A673 (cell line): ENCODE data around the gene TFB2M. TPM values are rescaled to one million over a fixed set of nuclear protein-coding genes. Genes with fewer than 3 reads are reported as not detected.

Source experiments
- BruUV-seq: library from RNA; stranded (reverse); fragments of 400-500 nt; replicated peaks from 2 replicates; lab custom pipeline; 2021; lab: Mats Ljungman, UMichigan
- CTCF ChIA-PET: fragments of 300-600 bp; sonication (Branson Sonifier 250); formaldehyde crosslinking; loops from one replicate; lab custom pipeline; 2022; ENCODE audit warnings: antibody characterized with exemption; lab: Charles Lee
- POLR2A ChIA-PET: fragments of 300-600 bp; sonication (Branson Sonifier 250); formaldehyde crosslinking; loops from one replicate; lab custom pipeline; 2022; ENCODE audit warnings: antibody characterized with exemption; ENCODE audit not compliant: low non-redundant PET; lab: Charles Lee
- DNase-seq: peaks from one replicate; pipeline ENCODE4 v3.0.0-alpha.2; 2015; ENCODE audit warnings: low spot score
- H3K27ac ChIP-seq: fragments of 200-600 bp; sonication (generic); 2 replicates; pipeline ENCODE4 v1.5.1; 2016; ENCODE audit warnings: mixed run types, low read depth, mild to moderate bottlenecking, mixed read lengths, antibody characterized with exemption, low read length; ENCODE audit not compliant: poor library complexity, severe bottlenecking
- H3K27me3 ChIP-seq: fragments of 200-600 bp; sonication (generic); replicated peaks from 2 replicates; pipeline ENCODE4 v1.6.1; 2017; ENCODE audit warnings: mixed run types, low read depth, mild to moderate bottlenecking, mixed read lengths, antibody characterized with exemption, low read length; ENCODE audit not compliant: insufficient read depth, poor library complexity
- H3K36me3 ChIP-seq: fragments of 200-600 bp; sonication (generic); 2 replicates; pipeline ENCODE4 v1.6.1; 2016; ENCODE audit warnings: mixed run types, mild to moderate bottlenecking, mixed read lengths, antibody characterized with exemption, low read length; ENCODE audit not compliant: insufficient read depth, poor library complexity, severe bottlenecking
- H3K4me1 ChIP-seq: fragments of 200-600 bp; sonication (generic); 2 replicates; pipeline ENCODE4 v1.6.1; 2017; ENCODE audit warnings: mixed run types, mild to moderate bottlenecking, mixed read lengths, antibody characterized with exemption, low read length; ENCODE audit not compliant: insufficient read depth, poor library complexity, severe bottlenecking
- H3K4me3 ChIP-seq: fragments of 200-600 bp; sonication (generic); 2 replicates; pipeline ENCODE4 v1.5.1; 2016; ENCODE audit warnings: low read depth, mixed run types, mild to moderate bottlenecking, mixed read lengths, low read length; ENCODE audit not compliant: poor library complexity, severe bottlenecking
- H3K9me3 ChIP-seq: fragments of 200-600 bp; sonication (generic); 2 replicates; pipeline ENCODE4 v1.6.1; 2016; ENCODE audit warnings: mixed run types, low read depth, mild to moderate bottlenecking, mixed read lengths, antibody characterized with exemption, low read length; ENCODE audit not compliant: poor library complexity, severe bottlenecking
- CTCF ChIP-seq: fragments of 300-800, 200-600 bp; sonication (generic); conservative IDR thresholded peaks from 2 replicates; pipeline ENCODE4 v1.5.1; 2017; ENCODE audit warnings: low read depth, mild to moderate bottlenecking, antibody characterized with exemption, low read length, moderate library complexity, mixed read lengths
- EZH2 ChIP-seq: fragments of 200-600 bp; sonication (generic); IDR thresholded peaks from 2 replicates; pipeline ENCODE4 v1.6.1; 2017; ENCODE audit warnings: borderline replicate concordance, low read depth, mild to moderate bottlenecking, mixed read lengths, antibody characterized with exemption, low read length; ENCODE audit not compliant: poor library complexity, severe bottlenecking
- intact Hi-C: fragments of 100-400 bp; cut with micrococcal nuclease; formaldehyde crosslinking; loops from one replicate; pipeline ENCODE4 v1.10.0; 2022; ENCODE audit not compliant: unreplicated experiment
- total RNA-seq: library from RNA; stranded (reverse); gene quantifications from 2 replicates; pipeline ENCODE4 v1.2.3, GENCODE V29; 2021

Gene TFB2M
- total RNA-seq, 1 experiment from 2014 or later: 21.1 TPM

- H3K36me3 ChIP-seq: no peaks in the 10 kb centered on the region
- H3K4me3 ChIP-seq: no peak overlapping the region
- no peak for TF ChIP-seq EZH2
- no peak for TF ChIP-seq CTCF
- no TSS peak for BruUV-seq
- ChIA-PET CTCF (no interaction called here), POLR2A (interaction anchor here (0.6 kb wide), 1 partner anchor 8 kb away, joined by 3 read pairs; no protein-coding TSS in a partner anchor)
- H3K27ac ChIP-seq: no peak overlapping the region
- DNase-seq: no peak
- peaks cover 30% of the 10 kb centered on the region for H3K9me3 ChIP-seq
- intact Hi-C loops: no loop called here
- H3K4me1 ChIP-seq: no peaks in the 10 kb centered on the region
- no peaks in the 10 kb centered on the region for H3K27me3 ChIP-seq
Observed at GRCh38 chr1:246516126-246516525, 49.9 kb downstream of the TFB2M start.

- no peak overlapping the region for H3K27ac ChIP-seq
- BruUV-seq: no TSS peak
- H3K36me3 ChIP-seq: no peaks in the 10 kb centered on the region
- ChIA-PET POLR2A (no interaction called here), CTCF (no interaction called here)
- H3K4me1 ChIP-seq: no peaks in the 10 kb centered on the region
- no peaks in the 10 kb centered on the region for H3K27me3 ChIP-seq
- H3K4me3 ChIP-seq: no peak overlapping the region
- intact Hi-C loops: no loop called here
- H3K9me3 ChIP-seq: peaks cover 30% of the 10 kb centered on the region
- TF ChIP-seq EZH2 (no peak), CTCF (no peak)
- DNase-seq: no peak
Observed at GRCh38 chr1:246515390-246516005, 50.6 kb downstream of the TFB2M start.

GRCh38 chr1:246513619-246514343, 52.3 kb downstream of the TFB2M start:
- peak overlapping the region; percentile 7 for H3K4me3 ChIP-seq
- CTCF ChIA-PET: no interaction called here
- peaks cover 26% of the 10 kb centered on the region for H3K9me3 ChIP-seq
- H3K36me3 ChIP-seq: no peaks in the 10 kb centered on the region
- no peaks in the 10 kb centered on the region for H3K4me1 ChIP-seq
- intact Hi-C loops: no loop called here
- POLR2A ChIA-PET: no interaction called here
- TF ChIP-seq EZH2 (no peak), CTCF (no peak)
- H3K27ac ChIP-seq: no peak overlapping the region
- H3K27me3 ChIP-seq: no peaks in the 10 kb centered on the region
- no TSS peak for BruUV-seq
- no peak for DNase-seq
